WTC11 (cell line): ENCODE measurements around the gene CNTLN.

ENCODE experiments used
- CREB1 ChIP-seq: sonication (generic); formaldehyde crosslinking; IDR thresholded peaks from 2 replicates; pipeline ENCODE4 v1.8.0; 2023; ENCODE audit warnings: mild to moderate bottlenecking, missing genetic modification reagents
- CTCF ChIP-seq: fragments of 200-600 bp; IDR thresholded peaks from 2 replicates; pipeline ENCODE4 v1.8.0; 2022; ENCODE audit warnings: antibody characterized with exemption
- ELF4 ChIP-seq: sonication (generic); formaldehyde crosslinking; IDR thresholded peaks from 2 replicates; pipeline ENCODE4 v1.8.1; 2022; ENCODE audit warnings: low read depth, mild to moderate bottlenecking, moderate library complexity, missing genetic modification reagents
- ESRRA ChIP-seq: sonication (generic); formaldehyde crosslinking; IDR thresholded peaks from 2 replicates; pipeline ENCODE4 v1.8.1; 2022; ENCODE audit warnings: mild to moderate bottlenecking, missing genetic modification reagents, borderline replicate concordance
- IRF2 ChIP-seq: sonication (generic); formaldehyde crosslinking; IDR thresholded peaks from 2 replicates; pipeline ENCODE4 v1.8.0; 2022; ENCODE audit warnings: low read depth, missing genetic modification reagents, borderline replicate concordance
- NR3C1 ChIP-seq: sonication (generic); formaldehyde crosslinking; conservative IDR thresholded peaks from 2 replicates; pipeline ENCODE4 v1.8.1; 2023; ENCODE audit warnings: low read depth, mild to moderate bottlenecking, missing genetic modification reagents
- RELA ChIP-seq: sonication (generic); formaldehyde crosslinking; IDR thresholded peaks from 2 replicates; pipeline ENCODE4 v1.8.1; 2022; ENCODE audit warnings: missing genetic modification reagents, mild to moderate bottlenecking, borderline replicate concordance
- SMAD4 ChIP-seq: sonication (generic); formaldehyde crosslinking; IDR thresholded peaks from 2 replicates; pipeline ENCODE4 v1.8.0; 2022; ENCODE audit warnings: mild to moderate bottlenecking, missing genetic modification reagents
- ZNF121 ChIP-seq: sonication (generic); formaldehyde crosslinking; IDR thresholded peaks from 2 replicates; pipeline ENCODE4 v1.8.0; 2023; ENCODE audit warnings: missing genetic modification reagents
- ZNF263 ChIP-seq: sonication (generic); formaldehyde crosslinking; IDR thresholded peaks from 2 replicates; pipeline ENCODE4 v1.8.1; 2022; ENCODE audit warnings: low read depth, mild to moderate bottlenecking, moderate library complexity, missing genetic modification reagents
- ZNF317 ChIP-seq: sonication (generic); formaldehyde crosslinking; IDR thresholded peaks from 2 replicates; pipeline ENCODE4 v1.8.1; 2023; ENCODE audit warnings: low read depth, mild to moderate bottlenecking, moderate library complexity, missing genetic modification reagents, borderline replicate concordance

GRCh38 chr9:17528859-17529258, 394.0 kb downstream of the CNTLN start:
- TF ChIP-seq ELF4 (CRISPR knock-in tag) (no peak), ZNF317 (CRISPR knock-in tag) (no peak), CTCF (no peak), NR3C1 (no peak), ESRRA (CRISPR knock-in tag) (no peak), SMAD4 (CRISPR knock-in tag) (no peak), IRF2 (no peak), RELA (CRISPR knock-in tag) (no peak), ZNF121 (no peak), ZNF263 (CRISPR knock-in tag) (no peak), CREB1 (CRISPR knock-in tag) (no peak)
